ENCODE data around the gene ZBTB46. TPM values are rescaled to one million over a fixed set of nuclear protein-coding genes. Genes with fewer than 3 reads are reported as not detected.
A peak's percentile ranks its signal among the peaks of the same experiment; 100 is the strongest.

The ZBTB46 gene
- total RNA-seq, 1 donor from 2014 or later: 0.58 TPM

DNA sequence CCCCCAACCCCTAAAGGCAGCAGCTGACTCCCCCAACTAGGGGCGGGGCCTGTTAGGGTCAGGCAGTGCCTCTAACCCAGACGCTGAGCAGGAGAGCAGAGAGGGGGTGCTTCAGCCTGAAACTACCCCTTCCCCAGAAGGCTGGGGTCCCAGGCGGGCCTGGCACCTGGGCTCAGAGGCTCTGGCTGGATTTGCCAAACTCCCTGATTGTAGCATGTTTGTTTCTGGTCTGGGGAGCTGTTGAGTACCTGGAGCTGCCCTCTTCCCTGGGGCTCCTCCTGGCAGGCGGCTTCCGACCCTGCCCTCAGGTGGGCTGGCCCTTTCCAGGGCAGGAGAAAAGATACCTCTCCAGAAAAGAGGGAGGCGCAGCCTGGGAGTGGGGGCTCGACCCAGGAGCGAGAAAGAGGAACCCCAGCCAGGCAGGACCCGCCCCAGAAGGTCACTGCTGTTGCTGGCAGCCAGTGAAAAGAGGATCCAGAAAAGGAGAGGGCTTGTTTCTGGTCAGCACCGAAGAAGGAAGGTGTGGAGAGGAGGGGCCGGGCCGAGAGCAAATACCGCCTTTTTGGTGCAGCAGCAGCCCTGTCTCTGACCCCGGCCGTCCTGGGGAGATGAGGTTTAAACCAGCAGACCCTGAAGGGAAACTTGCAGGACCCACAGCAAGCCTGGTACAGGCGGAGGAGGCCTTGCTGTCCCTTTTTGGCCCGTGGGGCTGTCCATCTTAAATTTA is 29.4 kb upstream of the ZBTB46 start:
- no peak for DNase-seq (ENCODE audit: low read depth)
- TF ChIP-seq, protein P1, sequence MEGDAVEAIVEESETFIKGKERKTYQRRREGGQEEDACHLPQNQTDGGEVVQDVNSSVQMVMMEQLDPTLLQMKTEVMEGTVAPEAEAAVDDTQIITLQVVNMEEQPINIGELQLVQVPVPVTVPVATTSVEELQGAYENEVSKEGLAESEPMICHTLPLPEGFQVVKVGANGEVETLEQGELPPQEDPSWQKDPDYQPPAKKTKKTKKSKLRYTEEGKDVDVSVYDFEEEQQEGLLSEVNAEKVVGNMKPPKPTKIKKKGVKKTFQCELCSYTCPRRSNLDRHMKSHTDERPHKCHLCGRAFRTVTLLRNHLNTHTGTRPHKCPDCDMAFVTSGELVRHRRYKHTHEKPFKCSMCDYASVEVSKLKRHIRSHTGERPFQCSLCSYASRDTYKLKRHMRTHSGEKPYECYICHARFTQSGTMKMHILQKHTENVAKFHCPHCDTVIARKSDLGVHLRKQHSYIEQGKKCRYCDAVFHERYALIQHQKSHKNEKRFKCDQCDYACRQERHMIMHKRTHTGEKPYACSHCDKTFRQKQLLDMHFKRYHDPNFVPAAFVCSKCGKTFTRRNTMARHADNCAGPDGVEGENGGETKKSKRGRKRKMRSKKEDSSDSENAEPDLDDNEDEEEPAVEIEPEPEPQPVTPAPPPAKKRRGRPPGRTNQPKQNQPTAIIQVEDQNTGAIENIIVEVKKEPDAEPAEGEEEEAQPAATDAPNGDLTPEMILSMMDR (conservative IDR thresholded peaks at IDR 0.05; ENCODE audit: low read depth, low read length): no peak
- H3K4me3 ChIP-seq (ENCODE audit: low read depth, low read length): no peak overlapping the region

GRCh38 chr20:63859166-63859699 is 28.2 kb upstream of the ZBTB46 start:
- TF ChIP-seq, protein P1 (conservative IDR thresholded peaks at IDR 0.05; ENCODE audit: low read depth, low read length): no peak
- no peak overlapping the region for H3K4me3 ChIP-seq (ENCODE audit: low read depth, low read length)
- DNase-seq (ENCODE audit: low read depth): no peak

DNA sequence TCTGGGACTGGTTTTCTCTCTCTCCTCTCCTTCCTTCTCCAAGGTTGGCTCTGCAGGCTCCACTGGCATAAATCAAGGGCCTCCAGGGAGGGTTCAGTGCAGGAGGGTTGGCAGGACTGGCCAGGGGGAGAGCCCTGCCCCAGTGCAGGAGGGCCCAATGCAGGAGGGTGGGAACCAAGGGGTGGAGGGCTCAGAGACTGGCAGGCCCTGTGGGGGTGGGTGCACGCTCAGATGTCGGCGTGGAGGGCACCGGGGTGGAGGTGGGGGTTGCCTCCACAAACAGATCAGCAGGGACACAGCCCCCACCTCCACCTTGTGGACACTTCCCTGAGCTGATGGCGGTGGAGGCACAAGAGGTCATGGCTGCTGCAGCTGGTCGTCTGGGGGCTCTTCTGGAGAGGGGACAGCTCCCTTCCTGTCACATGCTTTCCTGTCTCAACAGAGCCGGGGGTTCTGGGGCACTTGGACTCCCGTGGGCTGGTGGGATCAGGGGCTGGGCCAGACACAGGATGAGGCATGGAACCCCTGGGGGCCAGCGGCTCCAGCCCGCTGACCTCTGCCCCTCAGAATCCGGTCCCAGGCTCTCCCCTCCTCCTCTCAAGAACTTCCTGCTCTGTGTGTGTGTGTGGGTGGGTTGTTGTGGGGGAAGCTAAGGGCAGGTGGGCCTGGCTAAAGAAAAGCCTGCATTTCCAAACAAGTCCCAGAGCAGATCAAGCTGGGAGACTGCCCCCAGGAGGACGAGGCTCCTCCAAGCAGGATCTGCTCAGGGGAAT is 27.5 kb upstream of the ZBTB46 start:
- DNase-seq (ENCODE audit: low read depth): no peak
- no peak overlapping the region for H3K4me3 ChIP-seq (ENCODE audit: low read depth, low read length)
- TF ChIP-seq, protein P1 (conservative IDR thresholded peaks at IDR 0.05; ENCODE audit: low read depth, low read length): peak; percentile 38

GRCh38 chr20:63857764-63858392 is 26.8 kb upstream of the ZBTB46 start:
- TF ChIP-seq, protein P1 (conservative IDR thresholded peaks at IDR 0.05; ENCODE audit: low read depth, low read length): no peak
- DNase-seq (ENCODE audit: low read depth): no peak
- no peak overlapping the region for H3K4me3 ChIP-seq (ENCODE audit: low read depth, low read length)

GRCh38 chr20:63856098-63856511 is 25.0 kb upstream of the ZBTB46 start:
- no peak for DNase-seq (ENCODE audit: low read depth)
- no peak overlapping the region for H3K4me3 ChIP-seq (ENCODE audit: low read depth, low read length)
- TF ChIP-seq, protein P1 (conservative IDR thresholded peaks at IDR 0.05; ENCODE audit: low read depth, low read length): no peak

DNA sequence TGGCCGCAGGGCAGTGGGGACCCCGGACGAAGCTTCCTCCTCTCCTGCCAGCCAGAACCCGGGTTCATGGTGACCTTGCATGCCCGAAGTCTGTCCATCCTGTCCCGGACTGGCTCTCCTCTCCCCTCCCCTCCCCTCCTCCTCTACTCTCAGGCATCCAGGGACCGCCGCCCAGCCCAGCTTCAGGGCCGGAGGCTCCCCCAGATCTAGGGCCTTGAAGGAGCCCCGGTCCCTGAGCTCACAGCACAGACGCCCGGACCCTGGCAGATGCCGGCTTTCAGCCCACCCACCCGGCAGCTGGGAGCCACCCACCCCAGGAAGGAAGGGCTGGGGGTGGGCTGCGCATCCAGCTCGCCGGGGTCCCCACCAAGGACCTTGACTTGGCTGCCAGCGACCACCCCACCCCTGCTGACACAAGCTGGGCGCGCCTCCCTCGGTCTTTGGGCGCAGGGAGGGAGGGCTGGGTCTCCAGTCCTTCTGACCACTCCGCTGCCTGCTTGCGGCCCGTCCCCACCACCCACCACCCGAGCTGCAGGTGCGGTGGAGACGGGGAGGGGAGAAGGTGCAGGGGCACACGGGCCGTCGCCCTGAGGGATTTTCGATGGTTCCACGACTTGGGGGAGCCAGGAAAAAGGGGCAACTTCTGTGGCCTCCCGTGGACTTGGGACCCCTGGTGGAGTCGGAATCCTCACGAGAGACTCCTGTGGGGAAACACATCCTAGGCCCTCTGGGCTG is 24.5 kb upstream of the ZBTB46 start:
- TF ChIP-seq, protein P1 (conservative IDR thresholded peaks at IDR 0.05; ENCODE audit: low read depth, low read length): no peak
- no peak for DNase-seq (ENCODE audit: low read depth)
- H3K4me3 ChIP-seq (ENCODE audit: low read depth, low read length): peak overlapping the region; percentile 7

Data from epithelial cell of proximal tubule (primary cell).